HCT116 (cell line): ENCODE data around the gene DUSP2. TPM values are rescaled to one million over a fixed set of nuclear protein-coding genes. Genes with fewer than 3 reads are reported as not detected.

Experiments
- ATAC-seq: fragments of 200-7000 bp; cut with Tn5 transposase; 2 replicates; pipeline ENCODE4 v1.9.1; 2020; ENCODE audit warnings: mild to moderate bottlenecking, moderate library complexity
- BruUV-seq: library from RNA; stranded (reverse); fragments of 400-500 nt; replicated peaks from 2 replicates; lab custom pipeline; 2021; lab: Mats Ljungman, UMichigan
- CTCF ChIA-PET: fragments of 300-600 bp; sonication (Branson Sonifier 250); formaldehyde crosslinking; loops from one replicate; lab custom pipeline; 2021; ENCODE audit warnings: antibody characterized with exemption; lab: Charles Lee
- POLR2A ChIA-PET: fragments of 300-600, 350-600 bp; sonication (Branson Sonifier 250); formaldehyde crosslinking; loops from one replicate; lab custom pipeline; 2021; ENCODE audit warnings: antibody characterized with exemption; lab: Charles Lee
- RAD21 ChIA-PET, 2 experiments: fragments of 300-600 bp; sonication (Branson Sonifier 250); formaldehyde crosslinking; loops; one replicate each; lab custom pipeline; 2023; ENCODE audit warnings: low total read pairs in 2 of 2; ENCODE audit not compliant: uncharacterized antibody in 2 of 2, unreplicated experiment in 2 of 2, low non-redundant PET in 1 of 2; lab: Charles Lee
- DNase-seq: peaks from one replicate; pipeline ENCODE4 v3.0.0-alpha.2; 2010; ENCODE audit warnings: low read depth, low spot score
- H2AFZ ChIP-seq: fragments of 200-600 bp; shearing (Covaris generic), sonication (generic); 2 replicates; pipeline ENCODE4 v1.6.1; 2017; ENCODE audit warnings: low read depth, mixed run types, mixed read lengths, antibody characterized with exemption, low read length; ENCODE audit not compliant: poor library complexity, severe bottlenecking
- H3K27ac ChIP-seq: 2 replicates; pipeline ENCODE4 v1.5.1; 2012; ENCODE audit warnings: low read depth, low read length
- H3K27me3 ChIP-seq: fragments of 200-600 bp; sonication (generic); 2 replicates; pipeline ENCODE4 v1.6.1; 2016; ENCODE audit warnings: mixed run types, low read length, mixed read lengths; ENCODE audit not compliant: insufficient read depth
- H3K36me3 ChIP-seq, 2 experiments: fragments of 200-500 bp in 1 of 2; fragments of 200-600 bp in 1 of 2; sonication (Bioruptor generic) in 1 of 2; sonication (generic) in 1 of 2; 2 replicates each; pipeline versions ENCODE4 v1.5.1 to v1.6.1; 2014 to 2016; ENCODE audit warnings: low read length in 2 of 2, inconsistent platforms in 1 of 2, mixed read lengths in 1 of 2, mixed run types in 1 of 2; ENCODE audit not compliant: insufficient read depth in 2 of 2, control insufficient read depth in 1 of 2
- H3K4me1 ChIP-seq, 2 experiments: fragments of 200-600 bp in 1 of 2; sonication (generic) in 1 of 2; 2 replicates each; pipeline versions ENCODE4 v1.5.1 to v1.6.1; 2012 to 2017; ENCODE audit warnings: low read length in 2 of 2, inconsistent platforms in 1 of 2, mild to moderate bottlenecking in 1 of 2, mixed read lengths in 1 of 2, mixed run types in 1 of 2, moderate library complexity in 1 of 2; ENCODE audit not compliant: insufficient read depth in 2 of 2, control insufficient read depth in 1 of 2
- H3K4me2 ChIP-seq: fragments of 200-600 bp; sonication (generic); 2 replicates; pipeline ENCODE4 v1.6.1; 2017; ENCODE audit warnings: mixed run types, low read length, mixed read lengths
- H3K4me3 ChIP-seq, 2 experiments: fragments of 200-600 bp in 1 of 2; sonication (generic) in 1 of 2; replicated peaks in 1 of 2; 2 replicates each; pipeline ENCODE4 v1.5.1; 2011 to 2016; ENCODE audit warnings: low read length in 2 of 2, control low read depth in 1 of 2, low read depth in 1 of 2, mild to moderate bottlenecking in 1 of 2, mixed read lengths in 1 of 2, mixed run types in 1 of 2
- H3K79me2 ChIP-seq: fragments of 200-600 bp; sonication (generic); 2 replicates; pipeline ENCODE4 v1.6.1; 2017; ENCODE audit warnings: mild to moderate bottlenecking, mixed run types, low read length, moderate library complexity, mixed read lengths; ENCODE audit not compliant: insufficient read depth
- H3K9ac ChIP-seq: fragments of 200-600 bp; sonication (generic); 2 replicates; pipeline ENCODE4 v1.6.1; 2016; ENCODE audit warnings: low read length, mixed read lengths
- H3K9me2 ChIP-seq: fragments of 200-600 bp; sonication (generic), shearing (Covaris generic); 2 replicates; pipeline ENCODE4 v1.6.1; 2017; ENCODE audit warnings: mixed run types, mild to moderate bottlenecking, moderate library complexity; ENCODE audit not compliant: insufficient read depth
- H3K9me3 ChIP-seq, 2 experiments: fragments of 200-500 bp in 1 of 2; fragments of 200-600 bp in 1 of 2; sonication (Bioruptor generic) in 1 of 2; sonication (generic) in 1 of 2; 2 replicates each; pipeline ENCODE4 v1.6.1; 2014 to 2017; ENCODE audit warnings: low read length in 2 of 2, mixed read lengths in 2 of 2, inconsistent platforms in 1 of 2, low read depth in 1 of 2, mild to moderate bottlenecking in 1 of 2, mixed run types in 1 of 2, moderate library complexity in 1 of 2; ENCODE audit not compliant: control insufficient read depth in 1 of 2, insufficient read depth in 1 of 2
- H4K20me1 ChIP-seq: fragments of 200-600 bp; sonication (generic), shearing (Covaris generic); 2 replicates; pipeline ENCODE4 v1.6.1; 2017; ENCODE audit warnings: mixed run types, mild to moderate bottlenecking, moderate library complexity; ENCODE audit not compliant: insufficient read depth
- CBX3 ChIP-seq: IDR thresholded peaks from 2 replicates; pipeline ENCODE4 v1.6.1; 2012; ENCODE audit warnings: low read depth
- EZH2 ChIP-seq: fragments of 200-600 bp; sonication (generic); IDR thresholded peaks from 2 replicates; pipeline ENCODE4 v1.6.1; 2017; ENCODE audit warnings: antibody characterized with exemption, mixed run types
- EZH2phosphoT487 ChIP-seq: fragments of 200-600 bp; IDR thresholded peaks from 2 replicates; pipeline ENCODE4 v1.6.1; 2018; ENCODE audit warnings: antibody characterized with exemption, borderline replicate concordance
- FOSL1 ChIP-seq: IDR thresholded peaks from 2 replicates; pipeline ENCODE4 v1.6.1; 2012; ENCODE audit warnings: low read depth
- JUND ChIP-seq: IDR thresholded peaks from 2 replicates; pipeline ENCODE4 v1.6.1; 2012
- POLR2A ChIP-seq: IDR thresholded peaks from 2 replicates; pipeline ENCODE4 v1.7.0; 2011; ENCODE audit warnings: borderline replicate concordance; ENCODE audit not compliant: insufficient read depth, insufficient read length; ENCODE audit errors: extremely low read depth
- POLR2AphosphoS5 ChIP-seq: IDR thresholded peaks from 2 replicates; pipeline ENCODE4 v1.6.1; 2011; ENCODE audit warnings: mild to moderate bottlenecking, low read depth, low read length, moderate library complexity
- RAD21 ChIP-seq: IDR thresholded peaks from 2 replicates; pipeline ENCODE4 v1.6.1; 2012; ENCODE audit warnings: low read depth, mild to moderate bottlenecking
- SIN3A ChIP-seq: IDR thresholded peaks from 2 replicates; pipeline ENCODE4 v1.6.1; 2012; ENCODE audit warnings: low read depth
- TCF7L2 ChIP-seq: IDR thresholded peaks from 2 replicates; pipeline ENCODE4 v1.7.0; 2011; ENCODE audit warnings: borderline replicate concordance, inconsistent platforms; ENCODE audit not compliant: insufficient read depth, insufficient read length; ENCODE audit errors: extremely low read depth
- ZFX ChIP-seq: fragments of 450-650 bp; IDR thresholded peaks from 2 replicates; pipeline ENCODE4 v1.6.1; 2017
- ZNF274 ChIP-seq: fragments of 200-500 bp; sonication (Bioruptor generic); IDR thresholded peaks from 2 replicates; pipeline ENCODE4 v1.6.1; 2014; ENCODE audit warnings: mild to moderate bottlenecking, low read depth, low read length, inconsistent platforms
- intact Hi-C: fragments of 100-400 bp; cut with micrococcal nuclease; formaldehyde crosslinking; loops from 2 replicates; pipeline ENCODE4 v1.10.0; 2022
- total RNA-seq: library from RNA; stranded (reverse); gene quantifications from one replicate; pipeline ENCODE4 v1.2.1, GENCODE V29; 2021; ENCODE audit not compliant: unreplicated experiment
- TF ChIP-seq, protein P1 (sequence below): IDR thresholded peaks from 2 replicates; pipeline ENCODE4 v1.6.1; 2012
- TF ChIP-seq, protein P2 (sequence below): IDR thresholded peaks from 2 replicates; pipeline ENCODE4 v1.6.1; 2012; ENCODE audit warnings: low read depth
- TF ChIP-seq, protein P3 (sequence below): IDR thresholded peaks from 2 replicates; pipeline ENCODE4 v1.6.1; 2012

The DUSP2 gene
- total RNA-seq, 1 experiment from 2014 or later = 24.5 TPM

DNA sequence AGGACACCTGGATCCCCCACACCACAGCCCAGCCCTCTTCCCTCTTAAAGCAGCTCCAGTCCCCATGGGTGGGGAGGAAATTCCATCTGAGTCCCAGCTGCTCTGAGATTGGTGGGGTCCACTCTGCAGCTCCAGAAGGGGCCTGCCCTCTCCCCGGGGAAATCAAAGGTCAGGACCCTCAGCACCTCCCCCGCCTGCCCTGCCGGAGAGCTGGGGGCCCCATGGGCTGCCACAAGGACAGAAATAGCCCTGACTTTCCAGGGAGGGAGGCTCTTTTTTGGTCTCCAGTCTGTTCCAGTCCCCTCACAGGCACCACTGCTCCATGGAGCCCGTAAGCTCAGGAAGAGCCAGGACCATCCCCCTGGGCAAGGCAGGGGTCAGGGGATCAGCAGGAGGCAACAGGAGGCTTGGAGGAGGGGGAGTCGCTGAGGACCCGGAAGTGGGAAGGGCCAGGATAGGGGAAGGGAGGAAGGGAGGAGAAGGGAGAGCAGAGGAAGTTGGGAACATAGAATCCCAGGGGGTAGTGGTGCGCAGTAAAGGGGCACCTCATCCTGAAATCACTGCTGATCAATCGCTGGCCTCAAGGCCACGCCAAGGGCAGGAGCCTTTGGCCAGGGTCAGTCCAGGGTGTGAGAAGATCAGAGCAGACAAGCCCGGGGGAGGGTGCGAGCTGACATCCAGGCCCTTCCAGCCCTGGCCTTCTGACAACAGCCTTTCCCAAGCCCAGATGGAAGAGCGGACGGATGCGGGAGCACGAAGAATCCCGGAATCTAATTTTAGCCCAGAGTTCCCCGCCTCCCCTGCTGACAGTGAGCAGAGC, 36.5 kb downstream of the DUSP2 start:
- ChIA-PET POLR2A (no interaction called here), CTCF (no interaction called here)
- Histone ChIP-seq H3K4me2 (no peak overlapping the region), H3K9me2 (no peaks in the 10 kb centered on the region), H3K79me2 (no peaks in the 10 kb centered on the region), H3K4me3 (no peak overlapping the region)
- intact Hi-C loops = no loop called here
- DNase-seq = no peak
- TF ChIP-seq, protein P1, sequence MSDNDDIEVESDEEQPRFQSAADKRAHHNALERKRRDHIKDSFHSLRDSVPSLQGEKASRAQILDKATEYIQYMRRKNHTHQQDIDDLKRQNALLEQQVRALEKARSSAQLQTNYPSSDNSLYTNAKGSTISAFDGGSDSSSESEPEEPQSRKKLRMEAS = no peak
- no peak for TF ChIP-seq RAD21
- TF ChIP-seq ZFX = no peak
- no peak for TF ChIP-seq TCF7L2
- TF ChIP-seq SIN3A = no peak
- no peak for TF ChIP-seq CBX3
- no peak for TF ChIP-seq ZNF274
- TF ChIP-seq, protein P2, sequence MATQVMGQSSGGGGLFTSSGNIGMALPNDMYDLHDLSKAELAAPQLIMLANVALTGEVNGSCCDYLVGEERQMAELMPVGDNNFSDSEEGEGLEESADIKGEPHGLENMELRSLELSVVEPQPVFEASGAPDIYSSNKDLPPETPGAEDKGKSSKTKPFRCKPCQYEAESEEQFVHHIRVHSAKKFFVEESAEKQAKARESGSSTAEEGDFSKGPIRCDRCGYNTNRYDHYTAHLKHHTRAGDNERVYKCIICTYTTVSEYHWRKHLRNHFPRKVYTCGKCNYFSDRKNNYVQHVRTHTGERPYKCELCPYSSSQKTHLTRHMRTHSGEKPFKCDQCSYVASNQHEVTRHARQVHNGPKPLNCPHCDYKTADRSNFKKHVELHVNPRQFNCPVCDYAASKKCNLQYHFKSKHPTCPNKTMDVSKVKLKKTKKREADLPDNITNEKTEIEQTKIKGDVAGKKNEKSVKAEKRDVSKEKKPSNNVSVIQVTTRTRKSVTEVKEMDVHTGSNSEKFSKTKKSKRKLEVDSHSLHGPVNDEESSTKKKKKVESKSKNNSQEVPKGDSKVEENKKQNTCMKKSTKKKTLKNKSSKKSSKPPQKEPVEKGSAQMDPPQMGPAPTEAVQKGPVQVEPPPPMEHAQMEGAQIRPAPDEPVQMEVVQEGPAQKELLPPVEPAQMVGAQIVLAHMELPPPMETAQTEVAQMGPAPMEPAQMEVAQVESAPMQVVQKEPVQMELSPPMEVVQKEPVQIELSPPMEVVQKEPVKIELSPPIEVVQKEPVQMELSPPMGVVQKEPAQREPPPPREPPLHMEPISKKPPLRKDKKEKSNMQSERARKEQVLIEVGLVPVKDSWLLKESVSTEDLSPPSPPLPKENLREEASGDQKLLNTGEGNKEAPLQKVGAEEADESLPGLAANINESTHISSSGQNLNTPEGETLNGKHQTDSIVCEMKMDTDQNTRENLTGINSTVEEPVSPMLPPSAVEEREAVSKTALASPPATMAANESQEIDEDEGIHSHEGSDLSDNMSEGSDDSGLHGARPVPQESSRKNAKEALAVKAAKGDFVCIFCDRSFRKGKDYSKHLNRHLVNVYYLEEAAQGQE = no peak
- no peak for TF ChIP-seq EZH2phosphoT487
- TF ChIP-seq, protein P3, sequence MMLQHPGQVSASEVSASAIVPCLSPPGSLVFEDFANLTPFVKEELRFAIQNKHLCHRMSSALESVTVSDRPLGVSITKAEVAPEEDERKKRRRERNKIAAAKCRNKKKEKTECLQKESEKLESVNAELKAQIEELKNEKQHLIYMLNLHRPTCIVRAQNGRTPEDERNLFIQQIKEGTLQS = no peak
- no peak for TF ChIP-seq POLR2AphosphoS5
- TF ChIP-seq EZH2 = no peak
- no peak for TF ChIP-seq JUND
- TF ChIP-seq FOSL1 = no peak
- TF ChIP-seq POLR2A = no peak
- TF ChIP-seq, all 23 proteins: peak for 0
- Histone ChIP-seq H2AFZ (no peak overlapping the region), H3K27me3 (no peaks in the 10 kb centered on the region), H3K9ac (no peak overlapping the region), H3K36me3 (no peaks in the 10 kb centered on the region), H3K4me1 (no peaks in the 10 kb centered on the region), H4K20me1 (no peaks in the 10 kb centered on the region), H3K9me3 (peaks cover 11 to 14% of the 10 kb centered on the region in 2 experiments; a peak in 2 of 4 replicates), H3K27ac (no peak overlapping the region)
- no TSS peak for BruUV-seq
- RAD21 ChIA-PET = no interaction called here
- no peak for ATAC-seq
